Measurements from ENCODE around the gene OR5AN1. TPM values are rescaled to one million over a fixed set of nuclear protein-coding genes. Genes with fewer than 3 reads are reported as not detected.
"Not testable (repeated sequence)": the region's sequence is repeated elsewhere in the genome, so short reads cannot be mapped to it uniquely, and the experiment has no call there.

OR5AN1 gene
- polyA plus RNA-seq, 2 donors, result not detected

DNA sequence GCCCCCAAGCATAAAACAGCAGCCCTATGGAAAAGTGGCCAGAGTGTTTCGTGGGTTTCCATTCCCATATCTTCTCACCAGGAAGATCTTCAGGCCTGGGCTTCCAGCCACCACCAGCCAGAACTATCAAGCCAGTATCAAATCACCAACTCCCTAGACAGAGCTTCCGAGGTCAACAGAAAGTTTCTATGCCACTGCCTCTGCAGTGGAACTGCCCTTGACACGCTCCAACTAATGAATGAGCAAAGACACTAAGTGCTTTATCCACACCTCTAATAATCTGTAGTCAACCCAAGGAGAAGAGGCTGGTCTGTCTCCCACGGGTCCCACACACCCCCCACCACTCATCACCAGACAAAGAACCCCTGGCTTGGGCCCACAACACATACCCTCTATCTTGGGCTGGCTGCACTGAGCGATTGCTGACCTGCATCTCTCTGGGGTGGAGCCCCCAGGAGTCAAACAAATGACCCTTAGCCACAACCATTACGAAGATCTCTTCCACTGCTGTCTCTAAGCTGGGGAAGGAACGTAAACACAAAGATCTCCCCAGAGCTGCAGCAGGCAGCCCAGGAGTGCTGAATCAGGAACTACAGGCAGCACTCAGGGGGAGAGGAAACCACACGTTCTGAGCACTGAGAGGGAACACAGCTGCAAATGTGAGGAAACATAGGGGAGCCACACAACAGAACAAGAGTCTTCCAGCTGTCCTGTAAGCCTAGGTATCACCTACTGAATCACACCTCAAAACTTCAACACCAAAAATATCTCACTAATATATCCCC, 9.7 kb downstream of the OR5AN1 start:
- WGBS, 2 donors, result 51 to 53% methylated on average over 8 of the region's 8 CpGs
- Histone ChIP-seq H3K27me3 (ENCODE audit: control insufficient read depth in 1 of 2, insufficient read depth in 2 of 2, low read length in 2 of 2) (no peaks in the 10 kb centered on the region), H3K36me3 (ENCODE audit: control insufficient read depth in 2 of 2, insufficient read depth in 2 of 2, low read length in 1 of 2) (no peaks in the 10 kb centered on the region), H3K4me3 (ENCODE audit: low read depth in 1 of 2, low read length in 2 of 2) (no peak overlapping the region), H3K27ac (ENCODE audit: low read depth in 2 of 2, low read length in 1 of 2) (no peak overlapping the region), H3K9me3 (ENCODE audit: control insufficient read depth in 2 of 2, insufficient read depth in 1 of 2, low read depth in 1 of 2, low read length in 1 of 2) (peaks cover 3% of the 10 kb centered on the region in 2 donors), H3K4me1 (ENCODE audit: control insufficient read depth in 2 of 2, insufficient read depth in 2 of 2, low read length in 1 of 2) (no peaks in the 10 kb centered on the region)

DNA sequence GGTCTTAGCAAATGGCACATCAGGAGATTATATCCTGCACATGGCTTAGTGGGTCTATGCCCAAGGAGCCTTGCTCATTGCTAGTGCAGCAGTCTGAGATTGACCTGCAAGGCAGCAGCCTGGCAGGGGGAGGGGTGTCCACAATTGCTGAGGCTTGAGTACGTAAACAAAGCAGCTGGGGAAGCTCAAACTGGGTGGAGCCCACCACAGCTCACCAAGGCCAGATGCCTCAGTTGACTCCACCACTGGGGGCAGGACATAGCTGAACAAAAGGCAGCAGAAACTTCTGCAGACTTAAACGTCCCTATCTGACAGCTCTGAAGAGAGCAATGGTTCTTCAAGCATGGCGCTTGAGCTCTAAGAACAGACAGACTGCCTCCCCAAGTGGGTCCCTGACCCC, 13.6 kb downstream of the OR5AN1 start:
- H3K9me3 ChIP-seq (ENCODE audit: control insufficient read depth in 2 of 2, insufficient read depth in 1 of 2, low read depth in 1 of 2, low read length in 1 of 2); H3K36me3 ChIP-seq (ENCODE audit: control insufficient read depth in 2 of 2, insufficient read depth in 2 of 2, low read length in 1 of 2); H3K4me3 ChIP-seq (ENCODE audit: low read depth in 1 of 2, low read length in 2 of 2); H3K4me1 ChIP-seq (ENCODE audit: control insufficient read depth in 2 of 2, insufficient read depth in 2 of 2, low read length in 1 of 2); H3K27me3 ChIP-seq (ENCODE audit: control insufficient read depth in 1 of 2, insufficient read depth in 2 of 2, low read length in 2 of 2); H3K27ac ChIP-seq (ENCODE audit: low read depth in 2 of 2, low read length in 1 of 2): not testable (repeated sequence)
- WGBS, 2 donors, result 24 to 33% methylated on average over 3 of the region's 3 CpGs

DNA sequence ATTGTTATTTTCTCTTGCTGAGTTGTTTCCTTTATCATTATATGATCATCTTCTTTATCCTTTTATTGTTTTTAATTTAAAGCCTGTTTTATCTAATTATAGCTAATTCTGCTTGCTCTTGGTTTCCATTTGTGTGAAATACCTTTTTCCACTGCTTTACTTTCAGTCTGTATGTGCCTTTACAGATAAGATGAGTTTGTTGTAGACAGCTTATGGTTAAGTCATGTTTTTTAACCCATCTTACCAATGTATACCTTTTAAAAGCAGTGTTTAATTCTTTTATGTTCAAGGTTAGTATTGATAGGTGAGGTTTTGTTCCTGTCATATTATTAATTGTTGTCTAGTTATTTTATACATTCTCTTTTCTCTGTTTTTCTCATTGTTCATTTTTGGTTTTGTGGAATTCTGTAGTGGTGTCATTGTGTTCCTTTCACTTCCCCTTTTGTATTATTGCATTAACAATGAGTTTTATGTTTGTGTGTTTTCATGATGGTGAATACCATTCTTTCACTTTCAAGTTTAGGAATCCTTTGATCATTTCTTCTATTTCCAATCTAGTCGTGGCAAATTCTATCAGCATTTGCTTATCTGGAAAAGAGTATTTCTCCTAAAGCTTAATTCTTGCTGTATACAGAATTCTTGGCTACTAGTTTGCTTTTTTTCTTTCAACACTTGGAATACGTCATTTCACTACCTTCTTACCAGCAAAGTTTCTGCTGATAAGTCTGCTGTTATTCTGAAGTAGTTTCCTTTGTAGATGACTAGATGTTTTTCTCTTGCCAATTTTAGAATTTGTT, 21.8 kb downstream of the OR5AN1 start:
- no peaks in the 10 kb centered on the region for H3K27me3 ChIP-seq (ENCODE audit: control insufficient read depth in 1 of 2, insufficient read depth in 2 of 2, low read length in 2 of 2)

DNA sequence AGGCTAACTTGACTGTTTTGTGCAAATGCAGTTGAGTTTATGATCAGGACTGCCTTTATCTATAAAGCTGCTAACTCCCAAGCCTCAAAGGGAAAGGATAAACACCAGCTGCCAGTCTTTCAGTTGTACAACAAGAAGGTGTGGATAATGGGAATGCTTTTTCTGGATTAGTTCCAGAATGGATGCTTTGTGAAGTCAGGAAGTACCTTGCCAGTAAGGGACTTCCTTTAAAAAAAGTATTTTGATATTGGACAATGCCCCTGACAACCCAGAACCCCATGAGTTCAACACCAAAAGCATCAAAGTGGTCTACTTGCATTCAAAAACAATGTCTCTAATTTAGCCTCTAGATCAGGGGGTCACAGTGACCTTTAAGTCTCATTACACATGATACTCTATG, 35.5 kb downstream of the OR5AN1 start:
- Histone ChIP-seq H3K27ac (ENCODE audit: low read depth in 2 of 2, low read length in 1 of 2) (no peak overlapping the region), H3K4me3 (ENCODE audit: low read depth in 1 of 2, low read length in 2 of 2) (no peak overlapping the region), H3K36me3 (ENCODE audit: control insufficient read depth in 2 of 2, insufficient read depth in 2 of 2, low read length in 1 of 2) (no peaks in the 10 kb centered on the region), H3K9me3 (ENCODE audit: control insufficient read depth in 2 of 2, insufficient read depth in 1 of 2, low read depth in 1 of 2, low read length in 1 of 2) (no peaks in the 10 kb centered on the region), H3K4me1 (ENCODE audit: control insufficient read depth in 2 of 2, insufficient read depth in 2 of 2, low read length in 1 of 2) (no peaks in the 10 kb centered on the region), H3K27me3 (ENCODE audit: control insufficient read depth in 1 of 2, insufficient read depth in 2 of 2, low read length in 2 of 2) (no peaks in the 10 kb centered on the region)

More for the DNA sequence above, 21.8 kb downstream of the OR5AN1 start:
- WGBS, 2 donors, result 57 to 58% methylated on average over 2 of the region's 2 CpGs
- Histone ChIP-seq H3K27ac (ENCODE audit: low read depth in 2 of 2, low read length in 1 of 2) (no peak overlapping the region), H3K4me1 (ENCODE audit: control insufficient read depth in 2 of 2, insufficient read depth in 2 of 2, low read length in 1 of 2) (no peaks in the 10 kb centered on the region), H3K9me3 (ENCODE audit: control insufficient read depth in 2 of 2, insufficient read depth in 1 of 2, low read depth in 1 of 2, low read length in 1 of 2) (no peaks in the 10 kb centered on the region), H3K36me3 (ENCODE audit: control insufficient read depth in 2 of 2, insufficient read depth in 2 of 2, low read length in 1 of 2) (no peaks in the 10 kb centered on the region), H3K4me3 (ENCODE audit: low read depth in 1 of 2, low read length in 2 of 2) (no peak overlapping the region)

DNA sequence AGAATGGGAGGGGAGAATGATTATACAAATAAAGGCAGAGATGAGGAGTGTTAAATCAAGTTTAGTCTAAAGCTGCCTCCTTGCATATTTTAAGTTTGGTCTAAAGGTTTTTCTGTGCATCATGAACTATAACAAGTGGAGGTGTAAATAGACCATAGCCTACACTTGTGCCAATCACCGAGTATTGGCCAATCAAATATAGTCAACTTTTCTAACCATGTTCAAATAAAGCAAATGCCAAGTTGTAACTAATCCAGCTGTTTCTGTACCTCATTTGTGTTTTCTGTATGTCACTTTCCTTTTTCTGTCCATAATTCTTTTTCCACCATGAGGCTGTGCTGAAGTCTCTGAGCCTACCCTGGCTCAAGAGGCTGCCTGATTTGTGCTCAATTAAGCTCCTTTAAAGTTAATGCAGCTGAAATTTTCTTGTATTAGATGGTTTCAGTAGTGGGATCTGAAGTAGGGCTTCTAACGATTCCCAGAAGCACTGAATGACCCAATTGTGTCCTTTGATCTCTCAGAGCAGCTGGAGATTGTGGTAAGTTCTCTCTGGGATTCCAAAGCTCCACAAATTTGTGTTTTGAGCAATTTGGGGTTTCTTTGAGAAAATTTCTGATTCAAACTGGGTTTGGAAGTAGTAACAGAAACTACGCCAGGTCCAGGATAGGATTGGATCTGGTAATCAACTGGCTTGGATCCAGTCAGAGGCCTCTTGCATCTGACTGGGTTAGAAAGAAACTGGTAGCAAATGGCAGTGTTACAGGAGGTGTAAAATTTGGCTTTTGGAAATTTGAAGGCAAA, 42.0 kb downstream of the OR5AN1 start:
- WGBS, 2 donors, result 79% methylated on average over 3 of the region's 3 CpGs
- H3K27me3 ChIP-seq (ENCODE audit: control insufficient read depth in 1 of 2, insufficient read depth in 2 of 2, low read length in 2 of 2), result no peaks in the 10 kb centered on the region

DNA sequence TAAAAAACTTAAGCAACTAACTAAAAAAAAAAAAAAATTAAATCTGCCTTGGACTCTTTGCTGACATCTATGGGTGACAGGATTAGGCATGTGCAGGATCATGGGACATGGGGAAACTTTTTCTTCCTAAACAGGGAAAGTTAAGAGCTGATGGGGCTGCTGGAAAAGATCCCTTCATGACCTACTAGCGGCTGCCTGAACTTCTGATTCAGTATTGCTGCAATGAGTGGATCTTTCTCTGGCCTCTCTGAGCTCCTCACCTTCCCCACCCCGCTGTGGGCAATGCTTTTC, 42.5 kb downstream of the OR5AN1 start:
- Histone ChIP-seq H3K4me1 (ENCODE audit: control insufficient read depth in 2 of 2, insufficient read depth in 2 of 2, low read length in 1 of 2) (no peaks in the 10 kb centered on the region), H3K36me3 (ENCODE audit: control insufficient read depth in 2 of 2, insufficient read depth in 2 of 2, low read length in 1 of 2) (no peaks in the 10 kb centered on the region), H3K27ac (ENCODE audit: low read depth in 2 of 2, low read length in 1 of 2) (no peak overlapping the region), H3K4me3 (ENCODE audit: low read depth in 1 of 2, low read length in 2 of 2) (no peak overlapping the region), H3K9me3 (ENCODE audit: control insufficient read depth in 2 of 2, insufficient read depth in 1 of 2, low read depth in 1 of 2, low read length in 1 of 2) (no peaks in the 10 kb centered on the region), H3K27me3 (ENCODE audit: control insufficient read depth in 1 of 2, insufficient read depth in 2 of 2, low read length in 2 of 2) (no peaks in the 10 kb centered on the region)
- 41 to 46% methylated on average over 2 of the region's 2 CpGs for WGBS, 2 donors

More for the DNA sequence above, 42.0 kb downstream of the OR5AN1 start:
- H3K27ac ChIP-seq (ENCODE audit: low read depth in 2 of 2, low read length in 1 of 2), result no peak overlapping the region
- H3K36me3 ChIP-seq (ENCODE audit: control insufficient read depth in 2 of 2, insufficient read depth in 2 of 2, low read length in 1 of 2), result no peaks in the 10 kb centered on the region
- H3K4me1 ChIP-seq (ENCODE audit: control insufficient read depth in 2 of 2, insufficient read depth in 2 of 2, low read length in 1 of 2), result no peaks in the 10 kb centered on the region
- H3K9me3 ChIP-seq (ENCODE audit: control insufficient read depth in 2 of 2, insufficient read depth in 1 of 2, low read depth in 1 of 2, low read length in 1 of 2), result no peaks in the 10 kb centered on the region
- H3K4me3 ChIP-seq (ENCODE audit: low read depth in 1 of 2, low read length in 2 of 2), result no peak overlapping the region

DNA sequence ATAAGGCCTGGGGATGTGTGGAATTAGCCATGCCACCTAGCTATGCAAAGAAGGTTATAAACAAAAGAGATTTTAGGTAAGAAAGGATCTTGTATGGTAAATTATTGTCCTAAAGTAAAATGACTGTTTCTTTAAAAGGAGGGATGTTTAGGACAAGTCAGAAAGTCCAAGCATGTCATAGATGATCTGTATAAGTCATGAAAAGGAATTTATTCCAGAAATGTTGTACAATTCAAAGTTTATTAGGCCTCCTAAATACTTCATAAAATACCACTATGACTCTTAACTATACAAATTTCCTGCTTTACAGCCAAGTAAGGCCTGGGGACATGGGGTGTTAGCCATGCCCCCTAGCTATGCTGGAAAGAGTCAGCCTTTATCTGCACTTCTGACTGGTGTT, 44.9 kb downstream of the OR5AN1 start:
- no peak overlapping the region for H3K4me3 ChIP-seq (ENCODE audit: low read depth in 1 of 2, low read length in 2 of 2)
- H3K36me3 ChIP-seq (ENCODE audit: control insufficient read depth in 2 of 2, insufficient read depth in 2 of 2, low read length in 1 of 2), result no peaks in the 10 kb centered on the region
- no peaks in the 10 kb centered on the region for H3K27me3 ChIP-seq (ENCODE audit: control insufficient read depth in 1 of 2, insufficient read depth in 2 of 2, low read length in 2 of 2)
- H3K27ac ChIP-seq (ENCODE audit: low read depth in 2 of 2, low read length in 1 of 2), result no peak overlapping the region
- H3K4me1 ChIP-seq (ENCODE audit: control insufficient read depth in 2 of 2, insufficient read depth in 2 of 2, low read length in 1 of 2), result no peaks in the 10 kb centered on the region
- H3K9me3 ChIP-seq (ENCODE audit: control insufficient read depth in 2 of 2, insufficient read depth in 1 of 2, low read depth in 1 of 2, low read length in 1 of 2), result no peaks in the 10 kb centered on the region

DNA sequence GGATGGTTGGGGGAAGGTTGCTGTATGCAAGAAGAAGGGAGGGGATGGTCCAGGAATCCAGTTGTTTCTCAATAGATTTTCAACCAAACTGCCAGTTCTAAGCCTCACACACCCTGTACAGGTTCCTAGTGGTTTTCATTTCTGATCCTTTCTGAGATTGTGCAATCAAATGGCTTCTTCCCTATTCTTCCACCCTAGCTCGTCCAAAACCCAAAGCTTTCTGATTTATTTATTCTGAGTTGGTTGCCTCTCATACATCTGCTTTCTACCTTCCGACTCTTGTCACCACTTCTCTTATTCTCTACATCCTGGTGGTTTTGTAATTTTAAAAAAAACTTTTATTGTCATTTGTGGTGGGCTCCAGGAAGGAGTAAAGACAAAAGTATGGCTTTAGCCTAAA, 55.0 kb downstream of the OR5AN1 start:
- no peak overlapping the region for H3K4me3 ChIP-seq (ENCODE audit: low read depth in 1 of 2, low read length in 2 of 2)
- no peaks in the 10 kb centered on the region for H3K4me1 ChIP-seq (ENCODE audit: control insufficient read depth in 2 of 2, insufficient read depth in 2 of 2, low read length in 1 of 2)
- H3K27me3 ChIP-seq (ENCODE audit: control insufficient read depth in 1 of 2, insufficient read depth in 2 of 2, low read length in 2 of 2), result no peaks in the 10 kb centered on the region
- H3K36me3 ChIP-seq (ENCODE audit: control insufficient read depth in 2 of 2, insufficient read depth in 2 of 2, low read length in 1 of 2), result no peaks in the 10 kb centered on the region
- 57 to 63% methylated on average over 2 of the region's 2 CpGs for WGBS, 2 donors
- H3K27ac ChIP-seq (ENCODE audit: low read depth in 2 of 2, low read length in 1 of 2), result no peak overlapping the region
- no peaks in the 10 kb centered on the region for H3K9me3 ChIP-seq (ENCODE audit: control insufficient read depth in 2 of 2, insufficient read depth in 1 of 2, low read depth in 1 of 2, low read length in 1 of 2)

DNA sequence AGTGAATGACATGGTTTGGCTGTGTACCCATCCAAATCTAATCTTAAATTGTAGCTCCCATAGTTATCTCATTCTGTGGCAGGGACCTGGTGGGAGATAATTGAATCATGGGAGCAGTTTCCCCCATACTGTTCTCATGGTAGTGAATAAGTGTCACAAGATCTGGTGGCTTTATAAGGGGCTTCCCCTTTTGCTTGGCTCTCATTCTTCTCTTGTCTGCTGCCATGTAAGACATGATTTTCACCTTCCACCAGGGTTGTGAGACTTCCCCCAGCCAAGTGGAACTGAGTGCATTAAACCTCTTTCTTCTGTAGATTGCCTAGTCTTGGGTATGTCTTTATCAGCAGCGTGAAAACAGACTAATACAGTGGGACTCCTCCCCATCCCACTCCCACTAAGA, 56.4 kb downstream of the OR5AN1 start:
- H3K36me3 ChIP-seq (ENCODE audit: control insufficient read depth in 2 of 2, insufficient read depth in 2 of 2, low read length in 1 of 2), result no peaks in the 10 kb centered on the region
- H3K9me3 ChIP-seq (ENCODE audit: control insufficient read depth in 2 of 2, insufficient read depth in 1 of 2, low read depth in 1 of 2, low read length in 1 of 2), result no peaks in the 10 kb centered on the region
- no peak overlapping the region for H3K27ac ChIP-seq (ENCODE audit: low read depth in 2 of 2, low read length in 1 of 2)
- no peaks in the 10 kb centered on the region for H3K27me3 ChIP-seq (ENCODE audit: control insufficient read depth in 1 of 2, insufficient read depth in 2 of 2, low read length in 2 of 2)
- 67 to 95% methylated on average over 1 of the region's 1 CpG for WGBS, 2 donors
- no peak overlapping the region for H3K4me3 ChIP-seq (ENCODE audit: low read depth in 1 of 2, low read length in 2 of 2)
- no peaks in the 10 kb centered on the region for H3K4me1 ChIP-seq (ENCODE audit: control insufficient read depth in 2 of 2, insufficient read depth in 2 of 2, low read length in 1 of 2)

All from esophagus (tissue), 2 donors.